HG02759 (cell line): ENCODE measurements around the gene ZBED4.

Experiments
- ATAC-seq: cut with Tn5 transposase; IDR thresholded peaks from one replicate; pipeline ENCODE4 v1.9.1; 2021; ENCODE audit warnings: mild to moderate bottlenecking, moderate library complexity; ENCODE audit not compliant: unreplicated experiment

Gene ZBED4

GRCh38 chr22:49825944-49826602, 27.6 kb upstream of the ZBED4 start:
- ATAC-seq: no peak

GRCh38 chr22:49826603-49827270, 26.9 kb upstream of the ZBED4 start:
- ATAC-seq: peak; percentile 15

- ATAC-seq: peak; percentile 32
Measured at GRCh38 chr22:49827271-49827852, 26.3 kb upstream of the ZBED4 start.

- peak; percentile 59 for ATAC-seq
Measured at GRCh38 chr22:49827853-49828598, 25.6 kb upstream of the ZBED4 start, which contains the start of gene BRD1. BRD1 (minus strand) TSS chr22:49827873; CDS start chr22:49824317, 3,556 bp downstream.

GRCh38 chr22:49828599-49828965, 25.1 kb upstream of the ZBED4 start:
- ATAC-seq: no peak

GRCh38 chr22:49829044-49829853, 24.4 kb upstream of the ZBED4 start:
- no peak for ATAC-seq

- ATAC-seq: no peak
Measured at GRCh38 chr22:49833340-49834007, 20.2 kb upstream of the ZBED4 start.

GRCh38 chr22:49838771-49839717, 14.6 kb upstream of the ZBED4 start:
- ATAC-seq: no peak

- ATAC-seq: no peak
Measured at GRCh38 chr22:49845241-49845640, 8.4 kb upstream of the ZBED4 start.

- no peak for ATAC-seq
Measured at GRCh38 chr22:49845666-49846459, 7.8 kb upstream of the ZBED4 start.

GRCh38 chr22:49847751-49848689, 5.6 kb upstream of the ZBED4 start:
- no peak for ATAC-seq

- ATAC-seq: no peak
Measured at GRCh38 chr22:49848690-49849160, 4.9 kb upstream of the ZBED4 start.

GRCh38 chr22:49849161-49850020, 4.3 kb upstream of the ZBED4 start:
- no peak for ATAC-seq

- ATAC-seq: no peak
Measured at GRCh38 chr22:49850021-49850911, 3.4 kb upstream of the ZBED4 start.
